Measurements from ENCODE around the gene CTPS1. TPM values are rescaled to one million over a fixed set of nuclear protein-coding genes. Genes with fewer than 3 reads are reported as not detected.
A peak's percentile ranks its signal among the peaks of the same experiment; 100 is the strongest.

The CTPS1 gene
- polyA plus RNA-seq, 3 donors, result 28.5 to 31.5 (median 30.4) TPM

GRCh38 chr1:40987439-40988276, 8.2 kb downstream of the CTPS1 start:
- no peak for DNase-seq

- DNase-seq, result no peak
These were observed 8.8 kb downstream of the CTPS1 start for GRCh38 chr1:40988280-40988679.

GRCh38 chr1:40989066-40989465, 9.6 kb downstream of the CTPS1 start:
- DNase-seq, result no peak

GRCh38 chr1:40997096-40997495, 17.6 kb downstream of the CTPS1 start:
- no peak for DNase-seq

- DNase-seq, result no peak
These were observed 19.2 kb downstream of the CTPS1 start for GRCh38 chr1:40998668-40999067.

GRCh38 chr1:41003127-41003639, 23.7 kb downstream of the CTPS1 start:
- no peak for DNase-seq

- DNase-seq, result peak; percentile 83
These were observed 24.2 kb downstream of the CTPS1 start for GRCh38 chr1:41003640-41004220.

GRCh38 chr1:41005876-41006275, 26.4 kb downstream of the CTPS1 start:
- DNase-seq, result no peak

- DNase-seq, result no peak
These were observed 27.7 kb downstream of the CTPS1 start for GRCh38 chr1:41006942-41007865.

GRCh38 chr1:41009466-41009865, 30.0 kb downstream of the CTPS1 start:
- DNase-seq, result no peak

- no peak for DNase-seq
These were observed 30.8 kb downstream of the CTPS1 start for GRCh38 chr1:41010345-41010744.

- DNase-seq, result no peak
These were observed 33.5 kb downstream of the CTPS1 start for GRCh38 chr1:41013024-41013423.

- no peak for DNase-seq
These were observed 34.3 kb downstream of the CTPS1 start for GRCh38 chr1:41013796-41014195.

- no peak for DNase-seq
These were observed 35.4 kb downstream of the CTPS1 start for GRCh38 chr1:41014871-41015270.

GRCh38 chr1:41015281-41015896, 35.9 kb downstream of the CTPS1 start:
- DNase-seq, result no peak

GRCh38 chr1:41015897-41016470, 36.5 kb downstream of the CTPS1 start:
- DNase-seq, result no peak

GRCh38 chr1:41017141-41018017, 37.9 kb downstream of the CTPS1 start:
- DNase-seq, result no peak

- no peak for DNase-seq
These were observed 38.5 kb downstream of the CTPS1 start for GRCh38 chr1:41018018-41018410.

- no peak for DNase-seq
These were observed 39.9 kb downstream of the CTPS1 start for GRCh38 chr1:41019353-41019745.

GRCh38 chr1:41020109-41020576, 40.6 kb downstream of the CTPS1 start:
- DNase-seq, result no peak
